Peyer's patch (tissue), 4 donors: ENCODE results near the gene SLC6A6. TPM values are rescaled to one million over a fixed set of nuclear protein-coding genes. Genes with fewer than 3 reads are reported as not detected.
A peak's percentile ranks its signal among the peaks of the same experiment; 100 is the strongest.
"Not testable (repeated sequence)": the region's sequence is repeated elsewhere in the genome, so short reads cannot be mapped to it uniquely, and the experiment has no call there.

ENCODE experiments used
- DNase-seq, 3 donors: peaks; one replicate each; pipeline ENCODE4 v3.0.0-alpha.2; 2017 to 2019
- H3K27ac ChIP-seq, 4 donors: fragments of 200-600 bp; sonication (generic); one replicate each; pipeline ENCODE4 v1.5.1; 2016 to 2019
- H3K27me3 ChIP-seq, 2 donors: fragments of 200-600 bp; sonication (generic); one replicate each; pipeline ENCODE4 v1.5.1; 2019
- H3K36me3 ChIP-seq, 3 donors: fragments of 200-600 bp; sonication (generic); one replicate each; pipeline ENCODE4 v1.5.1; 2016 to 2019
- H3K4me1 ChIP-seq, 4 donors: fragments of 200-600 bp; sonication (generic); one replicate each; pipeline ENCODE4 v1.5.1; 2016 to 2019
- H3K4me3 ChIP-seq, 4 donors: fragments of 200-600 bp; sonication (generic); 1 replicate in 3 of 4; 2 replicates in 1 of 4; pipeline ENCODE4 v1.5.1; 2016 to 2019; ENCODE audit warnings: mild to moderate bottlenecking in 1 of 4
- H3K9me3 ChIP-seq, 4 donors: fragments of 200-600 bp; sonication (generic); one replicate each; pipeline ENCODE4 v1.5.1; 2016 to 2019; ENCODE audit warnings: mild to moderate bottlenecking in 1 of 4
- CTCF ChIP-seq, 6 experiments: fragments of 450-650 bp in 4 of 6; fragments of 200-600 bp in 2 of 6; sonication (generic) in 1 of 6; IDR thresholded peaks; one replicate each; pipeline ENCODE4 v1.5.1; 2017 to 2019; ENCODE audit warnings: antibody characterized with exemption in 6 of 6, mild to moderate bottlenecking in 3 of 6, moderate library complexity in 1 of 6
- POLR2A ChIP-seq, 2 donors: fragments of 450-650 bp; IDR thresholded peaks; one replicate each; pipeline ENCODE4 v1.5.1; 2017; ENCODE audit warnings: antibody characterized with exemption in 2 of 2, mild to moderate bottlenecking in 2 of 2, moderate library complexity in 2 of 2
- total RNA-seq, 4 donors: library from RNA; depleted of rRNA; stranded (reverse); fragments of >200 nt; gene quantifications; one replicate each; pipeline ENCODE4 v1.1.0, GENCODE V29; 2016

The SLC6A6 gene
- total RNA-seq, 4 donors from 2014 or later = 61.1 to 190 (median 150) TPM

GRCh38 chr3:14406336-14406735 is 3.9 kb downstream of the SLC6A6 start:
- peaks cover 0 to 40% (median 23%) of the 10 kb centered on the region in 4 donors for H3K4me1 ChIP-seq
- H3K9me3 ChIP-seq = no peaks in the 10 kb centered on the region
- no peaks in the 10 kb centered on the region for H3K27me3 ChIP-seq
- H3K27ac ChIP-seq = no peak overlapping the region
- TF ChIP-seq CTCF (IDR thresholded peaks at IDR 0.05) (no peak), POLR2A (IDR thresholded peaks at IDR 0.05) (no peak)
- H3K36me3 ChIP-seq = peaks cover 0 to 12% (median 0%) of the 10 kb centered on the region in 3 donors
- no peak overlapping the region for H3K4me3 ChIP-seq
- no peak for DNase-seq

DNA sequence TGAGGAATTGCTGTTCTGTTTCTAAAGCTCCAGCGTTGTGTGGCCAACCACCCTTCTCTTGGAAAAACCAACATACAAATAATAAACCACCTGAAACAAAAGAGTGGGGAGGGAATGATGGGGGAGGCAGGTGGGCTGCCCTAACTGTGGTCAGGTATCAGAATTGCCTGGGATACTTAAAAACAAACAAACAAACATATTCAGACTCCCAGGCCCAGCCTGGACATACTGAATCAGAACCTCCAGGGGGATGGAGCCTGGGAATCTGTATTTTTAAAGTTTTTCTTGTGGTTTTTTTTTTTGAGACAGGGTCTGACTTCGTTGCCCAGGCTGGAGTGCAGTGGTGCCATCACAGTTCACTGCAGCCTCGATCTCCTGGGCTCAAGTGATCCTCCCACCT is 4.4 kb downstream of the SLC6A6 start:
- H3K9me3 ChIP-seq = no peaks in the 10 kb centered on the region
- H3K4me3 ChIP-seq = no peak overlapping the region
- no peaks in the 10 kb centered on the region for H3K27me3 ChIP-seq
- peaks cover 0 to 37% (median 21%) of the 10 kb centered on the region in 4 donors for H3K4me1 ChIP-seq
- no peak overlapping the region for H3K27ac ChIP-seq
- TF ChIP-seq POLR2A (IDR thresholded peaks at IDR 0.05) (no peak), CTCF (IDR thresholded peaks at IDR 0.05) (no peak)
- peaks cover 0 to 12% (median 0%) of the 10 kb centered on the region in 3 donors for H3K36me3 ChIP-seq
- DNase-seq = no peak

GRCh38 chr3:14407203-14407602 is 4.8 kb downstream of the SLC6A6 start:
- Histone ChIP-seq H3K9me3 (no peaks in the 10 kb centered on the region), H3K27me3 (no peaks in the 10 kb centered on the region), H3K4me3 (no peak overlapping the region), H3K4me1 (peaks cover 0 to 32% (median 19%) of the 10 kb centered on the region in 4 donors), H3K36me3 (peaks cover 0 to 12% (median 0%) of the 10 kb centered on the region in 3 donors), H3K27ac (no peak overlapping the region)
- no peak for TF ChIP-seq POLR2A (IDR thresholded peaks at IDR 0.05)
- TF ChIP-seq CTCF (IDR thresholded peaks at IDR 0.05) = no peak
- DNase-seq = no peak

- not testable (repeated sequence) for H3K27me3 ChIP-seq, H3K4me3 ChIP-seq, H3K27ac ChIP-seq, DNase-seq, H3K9me3 ChIP-seq
- Histone ChIP-seq H3K4me1 (peaks cover 0 to 29% (median 8%) of the 10 kb centered on the region in 4 donors), H3K36me3 (peaks cover 0 to 23% (median 0%) of the 10 kb centered on the region in 3 donors)
Measured at GRCh38 chr3:14409779-14410063, 7.3 kb downstream of the SLC6A6 start.

DNA sequence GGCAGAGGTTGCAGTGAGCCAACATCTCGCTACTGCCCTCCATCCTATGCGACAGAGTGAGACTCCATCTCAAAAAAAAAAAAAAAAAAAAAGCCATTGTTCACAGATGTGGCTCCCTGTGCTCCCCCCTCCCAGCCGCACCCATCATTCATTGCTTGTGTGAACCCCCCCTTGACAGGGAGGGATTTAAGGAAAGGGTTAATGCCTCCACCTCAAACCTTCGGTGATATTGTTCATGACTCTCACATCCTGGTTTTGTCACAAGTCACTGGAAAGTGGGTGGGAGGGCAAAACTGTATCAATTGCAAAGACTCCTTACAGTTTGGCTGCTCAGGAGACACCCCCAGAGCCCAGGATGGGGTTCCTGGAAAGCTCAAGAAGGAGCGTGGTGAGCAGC is 7.7 kb downstream of the SLC6A6 start:
- H3K27ac ChIP-seq = peak overlapping the region in 1 of 4 donors; percentile 13

More for the DNA sequence above, 7.7 kb downstream of the SLC6A6 start:
- Histone ChIP-seq H3K27me3 (no peaks in the 10 kb centered on the region), H3K9me3 (no peaks in the 10 kb centered on the region), H3K4me1 (peaks cover 0 to 25% (median 6%) of the 10 kb centered on the region in 4 donors), H3K36me3 (peaks cover 0 to 27% (median 0%) of the 10 kb centered on the region in 3 donors), H3K4me3 (no peak overlapping the region)
- TF ChIP-seq POLR2A (IDR thresholded peaks at IDR 0.05) (no peak), CTCF (IDR thresholded peaks at IDR 0.05) (no peak)
- no peak for DNase-seq
